Hepatocyte (in vitro differentiated cells): Measurements from ENCODE around the gene ANTXR2.

Experiments used
- CTCF ChIP-seq: fragments of 200-600 bp; sonication (generic); IDR thresholded peaks from 2 replicates; pipeline ENCODE4 v1.5.1; 2016; ENCODE audit warnings: antibody characterized with exemption, mild to moderate bottlenecking; ENCODE audit not compliant: poor library complexity
- EZH2phosphoT487 ChIP-seq: fragments of 200-600 bp; sonication (generic); IDR thresholded peaks from one replicate; pipeline ENCODE4 v1.6.1; 2018; ENCODE audit warnings: antibody characterized with exemption, mild to moderate bottlenecking, low read depth, moderate library complexity; ENCODE audit not compliant: unreplicated experiment, severe bottlenecking

GRCh38 chr4:79883290-79883689 lies 189.7 kb downstream of the ANTXR2 start:
- no peak for TF ChIP-seq CTCF
- no peak for TF ChIP-seq EZH2phosphoT487
